ENCODE measurements around the gene GOLGA8B. TPM values are rescaled to one million over a fixed set of nuclear protein-coding genes. Genes with fewer than 3 reads are reported as not detected.

The GOLGA8B gene
- total RNA-seq, 4 donors from 2014 or later: 39.4 to 145 (median 49.5) TPM

DNA sequence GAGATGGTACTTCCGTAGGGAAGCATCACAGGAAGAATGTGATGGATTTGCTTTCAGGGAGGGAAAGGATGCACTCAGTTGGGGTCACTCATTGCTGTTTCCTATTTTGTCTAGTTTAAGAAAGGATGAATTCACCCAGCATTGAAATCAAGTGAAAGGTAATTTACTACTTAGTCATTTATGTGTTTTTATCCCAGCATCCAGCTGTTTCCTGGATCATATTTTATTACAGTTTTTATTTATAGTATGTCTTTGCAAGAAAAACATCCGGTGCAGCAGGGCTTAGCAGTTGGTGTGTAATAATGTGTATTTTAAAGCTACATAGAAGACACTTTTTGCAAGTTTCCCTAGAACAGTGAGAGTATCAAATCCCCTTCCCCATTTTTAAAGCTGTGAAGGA lies 37.4 kb upstream of the GOLGA8B start:
- intact Hi-C loops (cut with DNase I; ENCODE audit: low total_unique reads): no loop called here
- TF ChIP-seq, protein P1, sequence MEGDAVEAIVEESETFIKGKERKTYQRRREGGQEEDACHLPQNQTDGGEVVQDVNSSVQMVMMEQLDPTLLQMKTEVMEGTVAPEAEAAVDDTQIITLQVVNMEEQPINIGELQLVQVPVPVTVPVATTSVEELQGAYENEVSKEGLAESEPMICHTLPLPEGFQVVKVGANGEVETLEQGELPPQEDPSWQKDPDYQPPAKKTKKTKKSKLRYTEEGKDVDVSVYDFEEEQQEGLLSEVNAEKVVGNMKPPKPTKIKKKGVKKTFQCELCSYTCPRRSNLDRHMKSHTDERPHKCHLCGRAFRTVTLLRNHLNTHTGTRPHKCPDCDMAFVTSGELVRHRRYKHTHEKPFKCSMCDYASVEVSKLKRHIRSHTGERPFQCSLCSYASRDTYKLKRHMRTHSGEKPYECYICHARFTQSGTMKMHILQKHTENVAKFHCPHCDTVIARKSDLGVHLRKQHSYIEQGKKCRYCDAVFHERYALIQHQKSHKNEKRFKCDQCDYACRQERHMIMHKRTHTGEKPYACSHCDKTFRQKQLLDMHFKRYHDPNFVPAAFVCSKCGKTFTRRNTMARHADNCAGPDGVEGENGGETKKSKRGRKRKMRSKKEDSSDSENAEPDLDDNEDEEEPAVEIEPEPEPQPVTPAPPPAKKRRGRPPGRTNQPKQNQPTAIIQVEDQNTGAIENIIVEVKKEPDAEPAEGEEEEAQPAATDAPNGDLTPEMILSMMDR (IDR thresholded peaks at IDR 0.05): no peak
- no peak for TF ChIP-seq POLR2A (IDR thresholded peaks at IDR 0.05)
- H3K4me3 ChIP-seq (ENCODE audit: low read depth, poor library complexity, severe bottlenecking): no peak overlapping the region
- no peak for DNase-seq (ENCODE audit: low spot score in 2 of 2)
- WGBS, 2 donors: 30 to 35% methylated on average over 2 of the region's 2 CpGs

DNA sequence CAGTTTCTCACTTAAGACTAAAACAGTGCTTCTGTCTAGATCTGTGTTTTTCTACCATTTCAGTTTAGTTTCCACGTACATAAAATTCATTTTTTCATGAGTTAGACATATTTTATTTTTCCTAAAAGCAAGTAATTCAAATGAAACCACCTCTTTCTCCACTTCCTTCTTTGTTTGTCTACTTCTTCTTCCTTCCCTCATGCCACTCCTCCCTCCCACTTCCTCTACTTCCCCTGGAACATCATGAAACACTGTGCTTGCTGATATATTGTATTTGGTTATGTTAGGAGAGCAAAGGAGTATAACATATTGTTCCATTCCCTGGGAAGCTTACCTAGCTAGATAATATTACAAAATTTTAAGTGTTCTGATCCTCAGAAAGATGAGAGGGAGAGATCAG lies 36.7 kb upstream of the GOLGA8B start:
- no peak for DNase-seq (ENCODE audit: low spot score in 2 of 2)
- no peak for TF ChIP-seq POLR2A (IDR thresholded peaks at IDR 0.05)
- TF ChIP-seq, protein P1 (IDR thresholded peaks at IDR 0.05): no peak
- WGBS, 2 donors: 0 to 63% methylated on average over 1 of the region's 1 CpG
- H3K4me3 ChIP-seq (ENCODE audit: low read depth, poor library complexity, severe bottlenecking): no peak overlapping the region
- intact Hi-C loops (cut with DNase I; ENCODE audit: low total_unique reads): no loop called here

DNA sequence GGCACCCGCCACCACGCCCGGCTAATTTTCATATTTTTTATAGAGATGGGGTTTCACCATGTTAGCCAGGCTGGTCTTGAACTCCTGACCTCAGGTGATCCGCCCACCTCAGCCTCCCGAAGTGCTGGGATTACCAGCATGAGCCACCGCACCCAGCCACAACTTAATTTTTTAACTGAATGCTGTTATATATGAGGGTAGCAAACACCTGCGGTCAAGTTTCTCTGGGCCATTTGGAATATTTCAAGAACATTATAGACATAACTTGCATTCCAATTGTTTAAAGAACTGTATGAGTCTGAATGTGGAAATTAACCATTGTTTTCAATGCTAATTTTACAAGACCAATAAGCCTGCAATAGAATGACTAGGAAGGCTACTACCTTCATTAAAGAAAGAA lies 35.7 kb upstream of the GOLGA8B start:
- no peak overlapping the region for H3K4me3 ChIP-seq (ENCODE audit: low read depth, poor library complexity, severe bottlenecking)
- 94 to 95% methylated on average over 7 of the region's 7 CpGs for WGBS, 2 donors
- no peak for DNase-seq (ENCODE audit: low spot score in 2 of 2)
- TF ChIP-seq, protein P1 (IDR thresholded peaks at IDR 0.05): no peak
- no peak for TF ChIP-seq POLR2A (IDR thresholded peaks at IDR 0.05)
- intact Hi-C loops (cut with DNase I; ENCODE audit: low total_unique reads): no loop called here

DNA sequence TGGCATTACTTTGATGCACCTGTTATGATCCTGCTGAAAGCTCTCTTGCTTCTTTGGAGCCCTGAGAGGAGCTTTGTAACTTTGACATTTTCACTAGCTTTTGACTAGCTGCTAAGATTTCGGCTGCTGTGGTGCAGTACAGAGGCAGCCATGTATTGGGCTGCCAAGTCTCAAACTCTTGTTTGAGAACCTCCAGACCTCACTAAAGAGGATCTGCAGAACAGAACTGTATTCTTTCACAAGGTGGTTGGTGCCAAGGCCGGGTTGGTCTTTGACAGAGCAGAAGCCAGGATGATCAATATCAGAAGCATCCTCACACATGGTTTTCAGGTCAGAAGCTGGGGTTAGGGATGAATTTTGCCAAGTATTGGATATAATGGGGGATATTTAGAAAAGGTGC lies 34.6 kb upstream of the GOLGA8B start:
- TF ChIP-seq, protein P1 (IDR thresholded peaks at IDR 0.05): no peak
- no peak overlapping the region for H3K4me3 ChIP-seq (ENCODE audit: low read depth, poor library complexity, severe bottlenecking)
- intact Hi-C loops (cut with DNase I; ENCODE audit: low total_unique reads): no loop called here
- no peak for DNase-seq (ENCODE audit: low spot score in 2 of 2)
- 68 to 74% methylated on average over 2 of the region's 2 CpGs for WGBS, 2 donors

DNA sequence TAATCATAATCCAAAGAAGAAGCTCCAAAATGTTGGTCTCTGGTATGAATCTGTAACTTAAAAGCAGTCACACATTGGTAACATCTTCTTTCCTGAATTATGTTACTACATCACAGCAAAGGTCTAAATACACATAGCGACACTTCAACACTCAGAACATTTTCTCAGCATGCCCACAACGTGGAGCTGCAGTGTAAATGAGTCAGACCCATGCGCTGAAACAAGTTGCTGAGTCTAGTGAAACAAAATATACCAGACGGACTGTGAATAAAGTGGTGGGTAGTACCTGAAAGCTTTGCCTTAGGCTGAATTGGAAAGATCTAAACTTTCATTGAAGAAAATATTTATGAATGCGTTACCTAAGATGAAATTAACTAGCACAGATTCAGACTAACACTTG lies 33.2 kb upstream of the GOLGA8B start:
- H3K4me3 ChIP-seq (ENCODE audit: low read depth, poor library complexity, severe bottlenecking): no peak overlapping the region
- intact Hi-C loops (cut with DNase I; ENCODE audit: low total_unique reads): no loop called here
- no peak for DNase-seq (ENCODE audit: low spot score in 2 of 2)
- TF ChIP-seq, protein P1 (IDR thresholded peaks at IDR 0.05): no peak
- no peak for TF ChIP-seq POLR2A (IDR thresholded peaks at IDR 0.05)
- 26 to 29% methylated on average over 5 of the region's 5 CpGs for WGBS, 2 donors

DNA sequence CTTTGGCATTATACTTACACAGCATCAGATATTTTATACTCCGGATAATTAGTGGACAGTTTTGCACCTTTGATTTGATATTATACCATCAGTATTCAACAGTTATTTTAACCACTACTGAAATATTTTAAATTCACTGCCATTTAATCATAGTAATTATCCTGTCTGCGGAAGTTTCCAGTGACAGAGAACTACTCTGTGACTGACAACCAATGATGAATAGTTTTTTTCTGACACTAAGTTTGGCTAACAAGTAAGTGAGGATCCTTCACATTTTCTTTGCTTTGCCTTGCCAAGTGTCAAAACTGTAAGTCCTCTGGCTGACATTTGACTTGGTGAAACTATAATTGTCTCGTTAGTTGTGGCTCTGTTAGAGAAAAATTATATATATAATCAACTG lies 30.5 kb upstream of the GOLGA8B start:
- intact Hi-C loops (cut with DNase I; ENCODE audit: low total_unique reads): no loop called here
- DNase-seq (ENCODE audit: low spot score in 2 of 2): no peak
- H3K4me3 ChIP-seq (ENCODE audit: low read depth, poor library complexity, severe bottlenecking): no peak overlapping the region
- WGBS, 2 donors: 83 to 88% methylated on average over 3 of the region's 3 CpGs
- TF ChIP-seq, protein P1 (IDR thresholded peaks at IDR 0.05): no peak
- TF ChIP-seq POLR2A (IDR thresholded peaks at IDR 0.05): no peak
